ENCODE measurements around the gene TMX2. TPM values are rescaled to one million over a fixed set of nuclear protein-coding genes. Genes with fewer than 3 reads are reported as not detected.
A peak's percentile ranks its signal among the peaks of the same experiment; 100 is the strongest.
"Not testable (repeated sequence)": the region's sequence is repeated elsewhere in the genome, so short reads cannot be mapped to it uniquely, and the experiment has no call there.

The TMX2 gene
- total RNA-seq, 3 donors from 2014 or later (not counting 1 experiment from before 2014, with no cell fraction given) = 43.6 to 70.4 (median 45.7) TPM

GRCh38 chr11:57700425-57700824, 12.0 kb upstream of the TMX2 start:
- TF ChIP-seq, protein P1, sequence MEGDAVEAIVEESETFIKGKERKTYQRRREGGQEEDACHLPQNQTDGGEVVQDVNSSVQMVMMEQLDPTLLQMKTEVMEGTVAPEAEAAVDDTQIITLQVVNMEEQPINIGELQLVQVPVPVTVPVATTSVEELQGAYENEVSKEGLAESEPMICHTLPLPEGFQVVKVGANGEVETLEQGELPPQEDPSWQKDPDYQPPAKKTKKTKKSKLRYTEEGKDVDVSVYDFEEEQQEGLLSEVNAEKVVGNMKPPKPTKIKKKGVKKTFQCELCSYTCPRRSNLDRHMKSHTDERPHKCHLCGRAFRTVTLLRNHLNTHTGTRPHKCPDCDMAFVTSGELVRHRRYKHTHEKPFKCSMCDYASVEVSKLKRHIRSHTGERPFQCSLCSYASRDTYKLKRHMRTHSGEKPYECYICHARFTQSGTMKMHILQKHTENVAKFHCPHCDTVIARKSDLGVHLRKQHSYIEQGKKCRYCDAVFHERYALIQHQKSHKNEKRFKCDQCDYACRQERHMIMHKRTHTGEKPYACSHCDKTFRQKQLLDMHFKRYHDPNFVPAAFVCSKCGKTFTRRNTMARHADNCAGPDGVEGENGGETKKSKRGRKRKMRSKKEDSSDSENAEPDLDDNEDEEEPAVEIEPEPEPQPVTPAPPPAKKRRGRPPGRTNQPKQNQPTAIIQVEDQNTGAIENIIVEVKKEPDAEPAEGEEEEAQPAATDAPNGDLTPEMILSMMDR (IDR thresholded peaks at IDR 0.05) = no peak
- Histone ChIP-seq H3K27ac (ENCODE audit: low read length) (no peak overlapping the region), H3K36me3 (ENCODE audit: control insufficient read depth, insufficient read depth, low read length) (peaks cover 65% of the 10 kb centered on the region), H3K4me1 (ENCODE audit: control insufficient read depth, insufficient read depth, low read length) (no peaks in the 10 kb centered on the region), H3K4me3 (ENCODE audit: low read length) (no peak overlapping the region), H3K9me3 (ENCODE audit: control insufficient read depth, insufficient read depth, low read length) (no peaks in the 10 kb centered on the region), H3K27me3 (ENCODE audit: control insufficient read depth, insufficient read depth, low read length) (no peaks in the 10 kb centered on the region)
- Mint-ChIP-seq H3K27me3 (ENCODE audit: low read depth in 2 of 2) (no peaks in the 10 kb centered on the region), H3K9me3 (no peaks in the 10 kb centered on the region), H3K36me3 (peaks cover 13% of the 10 kb centered on the region), H3K4me1 (no peaks in the 10 kb centered on the region), H3K27ac (no peak overlapping the region), H3K4me3 (no peak overlapping the region)
- DNase-seq (no peak), ATAC-seq (no peak)
- 100% methylated on average over 1 of the region's 3 CpGs for WGBS (ENCODE audit: insufficient coverage)
- intact Hi-C loops (cut with micrococcal nuclease) = no loop called here

DNA sequence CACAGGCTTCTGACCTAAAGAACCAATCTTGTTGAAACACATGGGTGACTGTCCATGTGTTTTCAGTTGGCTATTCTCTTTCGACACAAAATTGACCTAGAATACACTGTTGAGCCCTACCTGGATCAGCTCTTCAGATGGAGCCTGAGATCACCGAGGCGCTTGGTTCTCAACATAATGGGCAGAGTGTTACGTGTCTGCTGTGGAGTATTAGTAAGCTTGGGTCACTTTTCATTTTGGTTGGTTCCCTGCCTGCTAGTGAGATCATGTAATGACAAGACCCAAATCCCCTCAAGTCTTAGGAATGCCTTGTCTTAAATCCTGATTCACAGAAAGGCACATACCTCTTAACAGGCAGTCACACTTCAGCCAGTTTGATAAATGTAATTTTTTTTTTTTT, 9.1 kb upstream of the TMX2 start:
- TF ChIP-seq, protein P1 (IDR thresholded peaks at IDR 0.05) = no peak
- no peaks in the 10 kb centered on the region for H3K9me3 ChIP-seq (ENCODE audit: control insufficient read depth, insufficient read depth, low read length)
- intact Hi-C loops (cut with micrococcal nuclease) = no loop called here
- peaks cover 3% of the 10 kb centered on the region for H3K36me3 Mint-ChIP-seq
- peaks cover 47% of the 10 kb centered on the region for H3K36me3 ChIP-seq (ENCODE audit: control insufficient read depth, insufficient read depth, low read length)
- no peak overlapping the region for H3K4me3 Mint-ChIP-seq
- peaks cover 0 to 3% of the 10 kb centered on the region in 2 donors for H3K4me1 Mint-ChIP-seq
- no peak overlapping the region for H3K27ac ChIP-seq (ENCODE audit: low read length)
- DNase-seq = no peak
- H3K4me3 ChIP-seq (ENCODE audit: low read length) = no peak overlapping the region
- H3K27me3 Mint-ChIP-seq (ENCODE audit: low read depth in 2 of 2) = no peaks in the 10 kb centered on the region
- no peaks in the 10 kb centered on the region for H3K27me3 ChIP-seq (ENCODE audit: control insufficient read depth, insufficient read depth, low read length)
- H3K27ac Mint-ChIP-seq = peak overlapping the region in 1 of 2 donors; percentile 26
- H3K4me1 ChIP-seq (ENCODE audit: control insufficient read depth, insufficient read depth, low read length) = no peaks in the 10 kb centered on the region
- 92% methylated on average over 4 of the region's 4 CpGs for WGBS (ENCODE audit: insufficient coverage)
- H3K9me3 Mint-ChIP-seq = no peaks in the 10 kb centered on the region
- ATAC-seq = no peak

DNA sequence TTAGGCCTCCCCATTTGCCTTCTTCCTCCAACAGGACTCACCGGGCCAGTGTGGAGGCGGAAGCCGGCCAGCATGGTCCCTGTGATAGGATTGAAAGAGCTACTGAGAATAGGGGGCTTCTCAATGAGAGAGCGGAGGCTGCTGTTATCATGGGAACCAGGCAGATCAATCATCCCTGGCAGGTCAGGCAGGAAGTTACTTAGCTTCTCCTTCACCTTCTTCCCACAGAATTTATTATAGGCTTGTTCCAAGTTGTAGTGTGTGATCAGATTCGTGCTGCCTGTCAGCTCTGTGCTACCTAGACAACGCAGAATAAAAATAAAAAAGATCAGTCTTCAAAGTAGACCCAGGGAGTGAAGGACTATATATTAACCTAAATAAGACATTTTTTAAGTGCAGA, 7.5 kb upstream of the TMX2 start:
- Mint-ChIP-seq H3K27me3 (ENCODE audit: low read depth in 2 of 2) (no peaks in the 10 kb centered on the region), H3K4me1 (peaks cover 0 to 6% of the 10 kb centered on the region in 2 donors), H3K4me3 (no peak overlapping the region), H3K36me3 (no peaks in the 10 kb centered on the region), H3K27ac (peak overlapping the region in 1 of 2 donors; percentile 6), H3K9me3 (no peaks in the 10 kb centered on the region)
- Histone ChIP-seq H3K4me1 (ENCODE audit: control insufficient read depth, insufficient read depth, low read length) (no peaks in the 10 kb centered on the region), H3K27me3 (ENCODE audit: control insufficient read depth, insufficient read depth, low read length) (no peaks in the 10 kb centered on the region), H3K27ac (ENCODE audit: low read length) (no peak overlapping the region), H3K4me3 (ENCODE audit: low read length) (no peak overlapping the region), H3K9me3 (ENCODE audit: control insufficient read depth, insufficient read depth, low read length) (no peaks in the 10 kb centered on the region), H3K36me3 (ENCODE audit: control insufficient read depth, insufficient read depth, low read length) (peaks cover 31% of the 10 kb centered on the region)
- no peak for DNase-seq
- WGBS (ENCODE audit: insufficient coverage) = 100% methylated on average over 2 of the region's 6 CpGs
- ATAC-seq = no peak
- TF ChIP-seq, protein P1 (IDR thresholded peaks at IDR 0.05) = no peak
- intact Hi-C loops (cut with micrococcal nuclease) = no loop called here

GRCh38 chr11:57705432-57705831, 7.0 kb upstream of the TMX2 start:
- H3K27me3 Mint-ChIP-seq (ENCODE audit: low read depth in 2 of 2); H3K27me3 ChIP-seq (ENCODE audit: control insufficient read depth, insufficient read depth, low read length); DNase-seq; intact Hi-C loops (cut with micrococcal nuclease); H3K27ac Mint-ChIP-seq; H3K4me1 ChIP-seq (ENCODE audit: control insufficient read depth, insufficient read depth, low read length); H3K4me1 Mint-ChIP-seq; H3K4me3 Mint-ChIP-seq; H3K27ac ChIP-seq (ENCODE audit: low read length); H3K9me3 ChIP-seq (ENCODE audit: control insufficient read depth, insufficient read depth, low read length); ATAC-seq; H3K9me3 Mint-ChIP-seq; H3K4me3 ChIP-seq (ENCODE audit: low read length); H3K36me3 Mint-ChIP-seq: not testable (repeated sequence)
- WGBS (ENCODE audit: insufficient coverage) = 97% methylated on average over 6 of the region's 8 CpGs
- H3K36me3 ChIP-seq (ENCODE audit: control insufficient read depth, insufficient read depth, low read length) = peaks cover 29% of the 10 kb centered on the region
